Testis (tissue), 2 donors: ENCODE data around the gene DOK6.

ENCODE experiments used
- CTCF ChIP-seq, 3 experiments: fragments of 450-650 bp in 2 of 3; fragments of 200-600 bp in 1 of 3; sonication (generic) in 1 of 3; IDR thresholded peaks; one replicate each; pipeline ENCODE4 v1.5.1; 2016 to 2019; ENCODE audit warnings: antibody characterized with exemption in 3 of 3, mild to moderate bottlenecking in 2 of 3, moderate library complexity in 1 of 3
- POLR2A ChIP-seq: fragments of 450-650 bp; IDR thresholded peaks from one replicate; pipeline ENCODE4 v1.6.1; 2017; ENCODE audit warnings: antibody characterized with exemption, mild to moderate bottlenecking, moderate library complexity

DNA sequence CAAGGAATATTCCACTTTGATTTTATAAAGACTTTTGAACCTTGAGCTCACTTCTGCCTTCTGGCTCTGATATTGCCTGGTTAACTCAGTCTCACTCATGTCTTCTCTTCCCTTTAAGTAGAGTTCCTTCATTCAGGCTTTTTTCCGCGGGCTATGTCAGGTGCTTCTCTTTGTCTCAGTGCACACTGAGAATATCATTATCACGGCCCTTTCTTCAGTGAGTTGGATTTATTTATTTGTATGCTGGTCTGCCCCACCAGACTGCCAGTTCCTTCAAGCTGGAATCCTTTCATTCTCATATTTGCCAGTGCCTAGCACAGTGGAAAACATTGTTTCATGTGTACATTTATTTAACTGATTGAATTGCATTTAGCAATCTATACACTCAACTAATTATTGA, 136.5 kb downstream of the DOK6 start:
- no peak for TF ChIP-seq CTCF (IDR thresholded peaks at IDR 0.05)
- TF ChIP-seq POLR2A, result no peak
